ENCODE results near the gene FTCDNL1. TPM values are rescaled to one million over a fixed set of nuclear protein-coding genes. Genes with fewer than 3 reads are reported as not detected.
A peak's percentile ranks its signal among the peaks of the same experiment; 100 is the strongest.

FTCDNL1 gene
- total and polyA plus RNA-seq, 2 of the 13 experiments (the other 11 are each of a cell fraction or from before 2014, with no cell fraction given): 0.98 to 1.4 TPM

DNA sequence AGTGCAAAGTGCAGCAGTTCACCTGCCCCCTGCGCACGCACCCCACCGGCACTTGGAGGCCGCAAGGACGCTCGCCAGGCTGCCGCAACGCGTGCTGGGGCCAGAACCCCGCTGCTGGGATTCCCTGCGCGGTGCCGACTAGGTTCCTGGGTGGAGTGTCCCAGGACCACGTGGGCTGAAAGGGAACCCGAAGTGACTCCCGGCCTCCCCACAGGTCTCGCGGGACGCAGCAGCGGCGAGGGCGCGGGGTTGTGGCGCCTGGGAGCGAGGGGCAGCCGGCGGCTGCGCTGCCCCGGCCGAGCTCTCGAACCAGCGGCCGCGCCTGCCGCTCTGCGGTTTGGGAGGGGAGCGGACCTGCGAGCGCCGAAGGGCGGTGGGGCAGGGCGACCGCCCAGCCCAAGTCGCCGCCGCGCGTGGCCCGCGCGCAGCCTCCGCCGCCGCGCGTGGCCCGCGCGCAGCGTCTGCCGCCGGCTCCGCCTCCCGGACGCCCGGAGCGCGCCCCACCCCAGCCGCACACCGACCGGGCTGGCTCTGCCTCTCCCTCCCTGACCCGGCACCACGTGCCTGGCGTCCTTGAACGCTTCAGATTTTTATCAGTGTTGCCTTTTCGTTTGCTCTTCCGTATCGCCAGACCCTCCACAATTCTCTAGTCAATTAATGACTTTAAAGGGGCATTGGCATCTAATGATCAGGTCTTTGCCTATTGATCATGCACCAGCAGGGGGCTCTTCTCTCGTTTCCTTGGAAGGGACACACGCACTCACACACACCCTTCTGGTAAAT, at the start of gene FTCDNL1 (continued):
- TF ChIP-seq, protein P1, sequence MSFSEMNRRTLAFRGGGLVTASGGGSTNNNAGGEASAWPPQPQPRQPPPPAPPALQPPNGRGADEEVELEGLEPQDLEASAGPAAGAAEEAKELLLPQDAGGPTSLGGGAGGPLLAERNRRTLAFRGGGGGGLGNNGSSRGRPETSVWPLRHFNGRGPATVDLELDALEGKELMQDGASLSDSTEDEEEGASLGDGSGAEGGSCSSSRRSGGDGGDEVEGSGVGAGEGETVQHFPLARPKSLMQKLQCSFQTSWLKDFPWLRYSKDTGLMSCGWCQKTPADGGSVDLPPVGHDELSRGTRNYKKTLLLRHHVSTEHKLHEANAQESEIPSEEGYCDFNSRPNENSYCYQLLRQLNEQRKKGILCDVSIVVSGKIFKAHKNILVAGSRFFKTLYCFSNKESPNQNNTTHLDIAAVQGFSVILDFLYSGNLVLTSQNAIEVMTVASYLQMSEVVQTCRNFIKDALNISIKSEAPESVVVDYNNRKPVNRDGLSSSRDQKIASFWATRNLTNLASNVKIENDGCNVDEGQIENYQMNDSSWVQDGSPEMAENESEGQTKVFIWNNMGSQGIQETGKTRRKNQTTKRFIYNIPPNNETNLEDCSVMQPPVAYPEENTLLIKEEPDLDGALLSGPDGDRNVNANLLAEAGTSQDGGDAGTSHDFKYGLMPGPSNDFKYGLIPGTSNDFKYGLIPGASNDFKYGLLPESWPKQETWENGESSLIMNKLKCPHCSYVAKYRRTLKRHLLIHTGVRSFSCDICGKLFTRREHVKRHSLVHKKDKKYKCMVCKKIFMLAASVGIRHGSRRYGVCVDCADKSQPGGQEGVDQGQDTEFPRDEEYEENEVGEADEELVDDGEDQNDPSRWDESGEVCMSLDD (CRISPR knock-in tag; IDR thresholded peaks at IDR 0.05; ENCODE audit: borderline replicate concordance): peak; percentile 30; the same call in 1 of the 2 replicates
- TF ChIP-seq ZNF335 (CRISPR knock-in tag; IDR thresholded peaks at IDR 0.05) (no peak), ONECUT2 (CRISPR knock-in tag; IDR thresholded peaks at IDR 0.05) (no peak), ZNF180 (CRISPR knock-in tag; IDR thresholded peaks at IDR 0.05; ENCODE audit: borderline replicate concordance, low read depth) (no peak), PRPF4 (IDR thresholded peaks at IDR 0.05; ENCODE audit: low read depth, low read length, poor library complexity, severe bottlenecking) (no peak), MXI1 (IDR thresholded peaks at IDR 0.05; ENCODE audit: borderline replicate concordance, low read depth, low read length) (peak; percentile 43; the same call in 1 of the 3 replicates), FOXK2 (IDR thresholded peaks at IDR 0.05) (no peak), ZIK1 (CRISPR knock-in tag; IDR thresholded peaks at IDR 0.05; ENCODE audit: borderline replicate concordance, low read depth) (peak; percentile 84; the same call in 1 of the 2 replicates), PAF1 (CRISPR knock-in tag; IDR thresholded peaks at IDR 0.05) (no peak), ZNF781 (CRISPR knock-in tag; IDR thresholded peaks at IDR 0.05; ENCODE audit: borderline replicate concordance, not compliant biosample characterization) (no peak), EP300 (IDR thresholded peaks at IDR 0.05; ENCODE audit: low read depth in 2 of 2, low read length in 2 of 2) (peak in 1 of 2 experiments; percentile 10; a peak in 1 of 4 replicates), EP300 (CRISPR knock-in tag; IDR thresholded peaks at IDR 0.05; ENCODE audit: borderline replicate concordance) (no peak), KDM4B (CRISPR knock-in tag; IDR thresholded peaks at IDR 0.05) (no peak), ZNF225 (CRISPR knock-in tag; IDR thresholded peaks at IDR 0.05) (peak; percentile 87; the same call in 1 of the 2 replicates), ZNF570 (CRISPR knock-in tag; IDR thresholded peaks at IDR 0.05; ENCODE audit: borderline replicate concordance) (no peak)
- TF ChIP-seq, protein P2, sequence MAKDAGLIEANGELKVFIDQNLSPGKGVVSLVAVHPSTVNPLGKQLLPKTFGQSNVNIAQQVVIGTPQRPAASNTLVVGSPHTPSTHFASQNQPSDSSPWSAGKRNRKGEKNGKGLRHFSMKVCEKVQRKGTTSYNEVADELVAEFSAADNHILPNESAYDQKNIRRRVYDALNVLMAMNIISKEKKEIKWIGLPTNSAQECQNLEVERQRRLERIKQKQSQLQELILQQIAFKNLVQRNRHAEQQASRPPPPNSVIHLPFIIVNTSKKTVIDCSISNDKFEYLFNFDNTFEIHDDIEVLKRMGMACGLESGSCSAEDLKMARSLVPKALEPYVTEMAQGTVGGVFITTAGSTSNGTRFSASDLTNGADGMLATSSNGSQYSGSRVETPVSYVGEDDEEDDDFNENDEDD (CRISPR knock-in tag; IDR thresholded peaks at IDR 0.05; ENCODE audit: borderline replicate concordance): peak; percentile 65; the same call in 1 of the 2 replicates
- TF ChIP-seq, protein P3, sequence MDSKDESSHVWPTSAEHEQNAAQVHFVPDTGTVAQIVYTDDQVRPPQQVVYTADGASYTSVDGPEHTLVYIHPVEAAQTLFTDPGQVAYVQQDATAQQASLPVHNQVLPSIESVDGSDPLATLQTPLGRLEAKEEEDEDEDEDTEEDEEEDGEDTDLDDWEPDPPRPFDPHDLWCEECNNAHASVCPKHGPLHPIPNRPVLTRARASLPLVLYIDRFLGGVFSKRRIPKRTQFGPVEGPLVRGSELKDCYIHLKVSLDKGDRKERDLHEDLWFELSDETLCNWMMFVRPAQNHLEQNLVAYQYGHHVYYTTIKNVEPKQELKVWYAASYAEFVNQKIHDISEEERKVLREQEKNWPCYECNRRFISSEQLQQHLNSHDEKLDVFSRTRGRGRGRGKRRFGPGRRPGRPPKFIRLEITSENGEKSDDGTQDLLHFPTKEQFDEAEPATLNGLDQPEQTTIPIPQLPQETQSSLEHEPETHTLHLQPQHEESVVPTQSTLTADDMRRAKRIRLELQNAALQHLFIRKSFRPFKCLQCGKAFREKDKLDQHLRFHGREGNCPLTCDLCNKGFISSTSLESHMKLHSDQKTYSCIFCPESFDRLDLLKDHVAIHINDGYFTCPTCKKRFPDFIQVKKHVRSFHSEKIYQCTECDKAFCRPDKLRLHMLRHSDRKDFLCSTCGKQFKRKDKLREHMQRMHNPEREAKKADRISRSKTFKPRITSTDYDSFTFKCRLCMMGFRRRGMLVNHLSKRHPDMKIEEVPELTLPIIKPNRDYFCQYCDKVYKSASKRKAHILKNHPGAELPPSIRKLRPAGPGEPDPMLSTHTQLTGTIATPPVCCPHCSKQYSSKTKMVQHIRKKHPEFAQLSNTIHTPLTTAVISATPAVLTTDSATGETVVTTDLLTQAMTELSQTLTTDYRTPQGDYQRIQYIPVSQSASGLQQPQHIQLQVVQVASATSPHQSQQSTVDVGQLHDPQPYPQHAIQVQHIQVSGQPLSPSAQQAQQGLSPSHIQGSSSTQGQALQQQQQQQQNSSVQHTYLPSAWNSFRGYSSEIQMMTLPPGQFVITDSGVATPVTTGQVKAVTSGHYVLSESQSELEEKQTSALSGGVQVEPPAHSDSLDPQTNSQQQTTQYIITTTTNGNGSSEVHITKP (CRISPR knock-in tag; IDR thresholded peaks at IDR 0.05; ENCODE audit: low read depth): no peak
- TF ChIP-seq, protein P4, sequence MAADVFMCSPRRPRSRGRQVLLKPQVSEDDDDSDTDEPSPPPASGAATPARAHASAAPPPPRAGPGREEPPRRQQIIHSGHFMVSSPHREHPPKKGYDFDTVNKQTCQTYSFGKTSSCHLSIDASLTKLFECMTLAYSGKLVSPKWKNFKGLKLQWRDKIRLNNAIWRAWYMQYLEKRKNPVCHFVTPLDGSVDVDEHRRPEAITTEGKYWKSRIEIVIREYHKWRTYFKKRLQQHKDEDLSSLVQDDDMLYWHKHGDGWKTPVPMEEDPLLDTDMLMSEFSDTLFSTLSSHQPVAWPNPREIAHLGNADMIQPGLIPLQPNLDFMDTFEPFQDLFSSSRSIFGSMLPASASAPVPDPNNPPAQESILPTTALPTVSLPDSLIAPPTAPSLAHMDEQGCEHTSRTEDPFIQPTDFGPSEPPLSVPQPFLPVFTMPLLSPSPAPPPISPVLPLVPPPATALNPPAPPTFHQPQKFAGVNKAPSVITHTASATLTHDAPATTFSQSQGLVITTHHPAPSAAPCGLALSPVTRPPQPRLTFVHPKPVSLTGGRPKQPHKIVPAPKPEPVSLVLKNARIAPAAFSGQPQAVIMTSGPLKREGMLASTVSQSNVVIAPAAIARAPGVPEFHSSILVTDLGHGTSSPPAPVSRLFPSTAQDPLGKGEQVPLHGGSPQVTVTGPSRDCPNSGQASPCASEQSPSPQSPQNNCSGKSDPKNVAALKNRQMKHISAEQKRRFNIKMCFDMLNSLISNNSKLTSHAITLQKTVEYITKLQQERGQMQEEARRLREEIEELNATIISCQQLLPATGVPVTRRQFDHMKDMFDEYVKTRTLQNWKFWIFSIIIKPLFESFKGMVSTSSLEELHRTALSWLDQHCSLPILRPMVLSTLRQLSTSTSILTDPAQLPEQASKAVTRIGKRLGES (CRISPR knock-in tag; IDR thresholded peaks at IDR 0.05; ENCODE audit: borderline replicate concordance): peak; percentile 88
